GM19239 (cell line): ENCODE measurements around the gene ITLN2.
"Not testable (repeated sequence)": the region's sequence is repeated elsewhere in the genome, so short reads cannot be mapped to it uniquely, and the experiment has no call there.

Experiments
- DNase-seq: peaks from one replicate; pipeline ENCODE4 v3.0.0; 2011; ENCODE audit warnings: low spot score; ENCODE audit not compliant: insufficient read length
- FAIRE-seq: peaks from 2 replicates; lab custom pipeline; 2011; peaks lifted over from hg19 to GRCh38; lab: Jason Lieb, UNC

ITLN2 gene

GRCh38 chr1:160911925-160912324 lies 42.7 kb downstream of the ITLN2 start:
- FAIRE-seq, result no peak
- DNase-seq, result no peak

GRCh38 chr1:160911441-160911840 lies 43.2 kb downstream of the ITLN2 start:
- FAIRE-seq (no peak), DNase-seq (no peak)

- no peak for FAIRE-seq
These were observed 44.3 kb downstream of the ITLN2 start for GRCh38 chr1:160910170-160910750.

GRCh38 chr1:160907976-160908375 lies 46.6 kb downstream of the ITLN2 start:
- no peak for DNase-seq
- peak; percentile 59 for FAIRE-seq

More at GRCh38 chr1:160910170-160910750, 44.3 kb downstream of the ITLN2 start:
- no peak for DNase-seq

- FAIRE-seq (no peak), DNase-seq (no peak)
These were observed 49.0 kb downstream of the ITLN2 start for GRCh38 chr1:160905617-160905989.

GRCh38 chr1:160904783-160905616 lies 49.6 kb downstream of the ITLN2 start:
- FAIRE-seq, result peak; percentile 35
- no peak for DNase-seq

GRCh38 chr1:160902251-160902650 lies 52.4 kb downstream of the ITLN2 start:
- DNase-seq, FAIRE-seq: not testable (repeated sequence)

- FAIRE-seq, result no peak
- DNase-seq, result no peak
These were observed 52.8 kb downstream of the ITLN2 start for GRCh38 chr1:160901768-160902167.

GRCh38 chr1:160900683-160901082 lies 53.9 kb downstream of the ITLN2 start:
- FAIRE-seq, DNase-seq: not testable (repeated sequence)
